ENCODE results near the gene PRPF40B.

The PRPF40B gene

DNA sequence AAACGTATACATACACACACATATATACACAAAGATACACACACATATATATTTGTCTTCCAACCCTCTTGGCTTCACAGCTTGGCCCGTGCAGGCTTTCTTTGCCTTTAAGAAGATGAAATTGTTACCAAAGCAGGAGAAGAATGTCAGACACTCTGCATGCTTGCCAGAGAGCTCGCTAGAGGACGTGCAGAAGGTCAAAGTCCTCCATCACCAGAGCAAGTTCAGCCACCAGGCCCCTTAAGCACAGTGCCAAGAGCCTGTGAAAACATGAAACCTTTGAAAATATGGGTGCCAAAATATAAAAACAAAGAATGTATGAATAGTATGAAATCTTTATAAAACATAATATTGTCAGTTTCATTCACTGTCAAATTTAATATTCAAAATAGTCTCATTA is 40.5 kb upstream of the PRPF40B start:
- no peak for DNase-seq
- H3K27ac ChIP-seq, result no peak overlapping the region

DNA sequence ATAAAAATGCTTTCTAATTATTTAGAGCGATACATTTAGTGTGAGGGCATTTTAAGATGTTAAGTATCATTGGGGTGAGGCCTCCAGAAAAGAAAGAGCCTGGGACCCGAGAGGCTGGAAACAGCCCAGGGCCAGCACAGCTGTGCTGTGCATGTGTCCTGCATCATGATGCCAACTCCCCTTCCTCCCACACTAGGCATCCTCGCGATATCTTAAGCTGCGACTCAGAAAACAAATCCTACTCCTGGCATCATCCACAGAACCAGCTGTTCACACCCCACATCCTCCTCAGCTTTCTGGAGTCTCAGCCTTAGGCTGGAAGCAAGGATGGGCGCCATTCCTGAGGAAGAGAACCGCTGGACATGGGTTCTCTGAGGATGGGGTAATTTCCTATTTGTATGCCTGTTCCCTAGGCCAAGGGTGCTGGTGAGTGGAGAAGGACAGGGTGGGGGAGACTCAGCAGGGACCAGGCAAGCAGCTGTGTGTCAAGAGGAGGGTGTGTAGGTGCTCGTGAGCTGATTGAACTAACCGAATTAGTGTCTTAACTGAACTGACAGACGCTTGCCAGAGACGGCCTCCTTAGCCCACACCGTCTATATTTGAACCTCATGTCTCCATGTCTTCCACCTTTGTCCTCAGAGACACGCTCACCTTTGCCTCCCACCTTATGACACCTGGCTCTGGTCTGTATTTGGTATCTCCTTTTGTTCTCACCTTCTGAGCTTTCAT is 39.8 kb upstream of the PRPF40B start:
- Histone ChIP-seq H3K4me3 (ENCODE audit: low read depth, low read length) (no peak overlapping the region), H3K27ac (no peak overlapping the region), H3K36me3 (no peaks in the 10 kb centered on the region; the same call in none of the 2 replicates), H3K9me3 (ENCODE audit: severe bottlenecking) (no peaks in the 10 kb centered on the region), H3K27me3 (ENCODE audit: insufficient read depth, low read depth, severe bottlenecking) (no peaks in the 10 kb centered on the region)
- TF ChIP-seq, protein P1, sequence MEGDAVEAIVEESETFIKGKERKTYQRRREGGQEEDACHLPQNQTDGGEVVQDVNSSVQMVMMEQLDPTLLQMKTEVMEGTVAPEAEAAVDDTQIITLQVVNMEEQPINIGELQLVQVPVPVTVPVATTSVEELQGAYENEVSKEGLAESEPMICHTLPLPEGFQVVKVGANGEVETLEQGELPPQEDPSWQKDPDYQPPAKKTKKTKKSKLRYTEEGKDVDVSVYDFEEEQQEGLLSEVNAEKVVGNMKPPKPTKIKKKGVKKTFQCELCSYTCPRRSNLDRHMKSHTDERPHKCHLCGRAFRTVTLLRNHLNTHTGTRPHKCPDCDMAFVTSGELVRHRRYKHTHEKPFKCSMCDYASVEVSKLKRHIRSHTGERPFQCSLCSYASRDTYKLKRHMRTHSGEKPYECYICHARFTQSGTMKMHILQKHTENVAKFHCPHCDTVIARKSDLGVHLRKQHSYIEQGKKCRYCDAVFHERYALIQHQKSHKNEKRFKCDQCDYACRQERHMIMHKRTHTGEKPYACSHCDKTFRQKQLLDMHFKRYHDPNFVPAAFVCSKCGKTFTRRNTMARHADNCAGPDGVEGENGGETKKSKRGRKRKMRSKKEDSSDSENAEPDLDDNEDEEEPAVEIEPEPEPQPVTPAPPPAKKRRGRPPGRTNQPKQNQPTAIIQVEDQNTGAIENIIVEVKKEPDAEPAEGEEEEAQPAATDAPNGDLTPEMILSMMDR (IDR thresholded peaks at IDR 0.05; ENCODE audit: low read depth, low read length), result no peak
- DNase-seq, result no peak

More for the DNA sequence above, 40.5 kb upstream of the PRPF40B start:
- H3K36me3 ChIP-seq, result no peaks in the 10 kb centered on the region; the same call in none of the 2 replicates
- no peak overlapping the region for H3K4me3 ChIP-seq (ENCODE audit: low read depth, low read length)
- no peaks in the 10 kb centered on the region for H3K9me3 ChIP-seq (ENCODE audit: severe bottlenecking)
- no peaks in the 10 kb centered on the region for H3K27me3 ChIP-seq (ENCODE audit: insufficient read depth, low read depth, severe bottlenecking)
- TF ChIP-seq, protein P1 (IDR thresholded peaks at IDR 0.05; ENCODE audit: low read depth, low read length), result no peak

DNA sequence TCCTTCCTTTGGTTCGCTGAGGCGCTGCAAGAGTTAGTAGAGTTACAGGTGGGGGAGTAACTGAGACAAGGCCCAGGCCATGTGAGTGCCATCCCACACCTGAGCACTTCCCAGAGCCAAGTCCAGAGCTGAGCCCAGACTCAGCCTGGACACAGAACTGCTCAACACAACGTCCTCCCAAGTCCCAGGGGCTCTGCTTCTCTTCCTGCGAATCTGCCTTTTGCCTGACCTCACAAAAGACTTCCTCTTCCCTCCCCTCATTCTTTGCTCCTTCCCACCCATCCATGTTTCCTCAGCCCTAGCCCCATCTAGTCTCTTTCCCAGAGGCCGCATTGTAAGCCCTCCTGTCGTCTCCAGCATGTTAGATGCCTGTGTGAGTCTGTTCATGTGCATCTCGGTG is 38.8 kb upstream of the PRPF40B start:
- H3K4me3 ChIP-seq (ENCODE audit: low read depth, low read length), result no peak overlapping the region
- DNase-seq, result no peak
- no peaks in the 10 kb centered on the region; the same call in none of the 2 replicates for H3K36me3 ChIP-seq
- no peaks in the 10 kb centered on the region for H3K9me3 ChIP-seq (ENCODE audit: severe bottlenecking)
- H3K27me3 ChIP-seq (ENCODE audit: insufficient read depth, low read depth, severe bottlenecking), result no peaks in the 10 kb centered on the region
- no peak overlapping the region for H3K27ac ChIP-seq
- TF ChIP-seq, protein P1 (IDR thresholded peaks at IDR 0.05; ENCODE audit: low read depth, low read length), result no peak

DNA sequence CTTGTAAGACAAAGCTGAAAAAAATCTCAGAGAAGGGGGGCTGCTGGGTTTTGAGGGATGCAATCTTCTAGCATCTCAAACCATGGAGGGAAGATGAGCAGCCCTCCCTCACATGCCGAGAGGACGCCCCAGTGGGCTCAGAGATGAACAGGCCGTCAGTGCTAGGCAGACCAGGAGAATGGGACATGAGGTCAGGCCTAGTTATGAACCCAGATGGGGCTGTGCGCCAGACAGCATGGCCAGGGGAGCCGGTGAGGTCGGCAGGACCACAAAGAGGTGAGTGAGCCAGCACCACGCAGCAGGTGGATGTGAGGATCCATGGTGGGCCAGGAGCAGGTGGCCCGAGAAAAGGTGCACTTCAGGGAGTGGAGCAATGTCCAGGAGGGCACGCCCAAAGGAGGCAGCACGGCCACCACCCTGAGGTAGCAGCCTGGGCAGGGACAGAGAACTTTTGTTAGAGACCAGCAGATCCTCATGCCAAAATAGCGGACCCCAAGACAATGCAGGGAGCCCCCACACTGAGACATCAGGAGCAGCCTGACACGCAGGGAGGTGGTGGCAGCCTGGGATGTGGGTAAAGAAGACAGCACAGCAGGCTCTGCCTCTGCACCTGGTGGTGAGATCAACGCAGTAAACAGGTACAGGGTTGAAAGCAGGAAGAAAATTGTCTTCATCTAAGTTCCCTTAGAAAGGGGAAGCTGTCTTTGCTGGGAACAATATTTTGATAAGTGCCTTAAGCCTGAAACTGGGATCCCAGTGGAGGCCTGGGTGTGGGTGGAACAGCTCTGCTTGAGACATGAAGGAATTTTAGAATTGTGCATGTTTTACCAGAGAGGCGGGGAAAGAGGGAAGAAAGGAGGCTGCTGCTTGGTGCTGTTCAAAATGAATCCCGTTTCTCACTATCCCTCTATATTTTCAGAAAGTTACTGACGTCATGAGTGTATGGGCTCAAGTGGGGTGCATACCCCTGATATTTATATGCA is 37.6 kb upstream of the PRPF40B start:
- Histone ChIP-seq H3K4me3 (ENCODE audit: low read depth, low read length) (no peak overlapping the region), H3K9me3 (ENCODE audit: severe bottlenecking) (no peaks in the 10 kb centered on the region), H3K27ac (no peak overlapping the region), H3K27me3 (ENCODE audit: insufficient read depth, low read depth, severe bottlenecking) (no peaks in the 10 kb centered on the region), H3K36me3 (no peaks in the 10 kb centered on the region; the same call in none of the 2 replicates)
- TF ChIP-seq, protein P1 (IDR thresholded peaks at IDR 0.05; ENCODE audit: low read depth, low read length), result no peak
- no peak for DNase-seq

DNA sequence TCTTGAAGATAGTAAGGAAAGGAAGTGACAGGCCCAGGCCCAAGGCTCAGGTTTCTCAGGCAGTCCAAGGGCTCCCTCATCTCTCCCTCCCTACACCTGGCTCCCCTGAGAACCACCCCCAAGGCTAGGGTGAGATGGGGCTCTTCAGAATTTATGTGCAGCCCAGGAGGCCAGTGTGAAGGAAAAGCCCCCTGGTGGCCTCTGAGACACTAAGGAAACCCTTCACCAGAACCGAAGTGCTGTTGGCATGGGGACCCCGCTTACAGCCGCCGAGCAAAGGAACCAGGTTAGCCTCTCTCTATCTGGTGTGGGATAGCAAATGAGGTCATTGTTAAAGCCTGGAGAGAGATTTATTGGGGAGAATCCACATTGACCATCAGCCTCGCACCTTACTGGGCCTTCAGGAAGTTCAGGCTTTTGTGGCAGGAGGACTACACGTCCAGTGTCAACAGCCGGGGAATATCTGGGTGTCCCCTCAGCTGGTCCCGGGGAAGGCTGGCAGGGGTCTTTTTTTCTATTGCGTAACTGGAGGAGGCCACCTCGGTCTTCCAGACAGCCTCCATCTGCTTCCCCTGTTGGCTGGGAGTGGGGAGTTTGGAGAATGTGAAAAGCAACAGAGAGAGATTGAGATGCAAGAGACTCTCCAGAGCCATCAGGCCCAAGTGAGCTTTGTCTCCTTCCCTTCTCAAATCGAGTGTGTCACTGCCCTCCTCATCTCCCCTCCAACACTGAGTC is 36.0 kb upstream of the PRPF40B start:
- H3K27me3 ChIP-seq (ENCODE audit: insufficient read depth, low read depth, severe bottlenecking), result no peaks in the 10 kb centered on the region
- no peaks in the 10 kb centered on the region for H3K9me3 ChIP-seq (ENCODE audit: severe bottlenecking)
- DNase-seq, result no peak
- no peak overlapping the region for H3K4me3 ChIP-seq (ENCODE audit: low read depth, low read length)
- no peaks in the 10 kb centered on the region; the same call in none of the 2 replicates for H3K36me3 ChIP-seq
- TF ChIP-seq, protein P1 (IDR thresholded peaks at IDR 0.05; ENCODE audit: low read depth, low read length), result peak; percentile 21; the same call in 1 of the 2 replicates
- no peak overlapping the region for H3K27ac ChIP-seq

Measured in WERI-Rb-1 (cell line).